ENCODE measurements around the gene PLPP3. TPM values are rescaled to one million over a fixed set of nuclear protein-coding genes. Genes with fewer than 3 reads are reported as not detected.

The PLPP3 gene
- total RNA-seq, 4 donors from 2014 or later, result 29.0 to 80.0 (median 39.4) TPM

GRCh38 chr1:56550138-56550858 lies 29.1 kb downstream of the PLPP3 start:
- 82% methylated on average over 5 of the region's 5 CpGs for WGBS
- Histone ChIP-seq H3K36me3 (no peaks in the 10 kb centered on the region), H3K27ac (no peak overlapping the region), H3K4me3 (no peak overlapping the region), H3K9me3 (no peaks in the 10 kb centered on the region), H3K4me1 (peaks cover 68% of the 10 kb centered on the region), H3K27me3 (no peaks in the 10 kb centered on the region)
- no peak for DNase-seq (ENCODE audit: low spot score in 2 of 2)
- TF ChIP-seq CTCF (IDR thresholded peaks at IDR 0.05) (no peak), EP300 (IDR thresholded peaks at IDR 0.05) (no peak), POLR2AphosphoS5 (IDR thresholded peaks at IDR 0.05) (no peak), POLR2A (IDR thresholded peaks at IDR 0.05) (no peak)

DNA sequence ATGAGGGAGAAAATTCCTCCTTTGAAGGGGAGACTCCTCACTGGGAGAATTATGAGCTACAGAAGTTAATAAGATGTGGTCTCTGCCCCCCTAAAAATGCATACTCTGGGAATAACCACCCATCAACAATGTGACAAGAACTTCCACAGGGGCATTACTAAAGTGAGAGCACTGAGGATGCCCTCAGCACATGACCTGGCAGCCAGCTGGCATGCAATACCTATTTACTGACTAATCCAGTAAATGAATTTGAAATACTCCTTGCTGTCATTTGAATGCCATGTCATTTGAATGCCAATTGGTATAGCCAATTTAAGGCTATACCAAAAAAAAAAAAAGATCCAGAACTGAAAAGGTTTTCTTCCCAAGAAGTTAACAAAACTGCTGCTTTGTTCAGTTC lies 30.8 kb downstream of the PLPP3 start:
- H3K27ac ChIP-seq, result no peak overlapping the region
- H3K27me3 ChIP-seq, result no peaks in the 10 kb centered on the region
- no peak for DNase-seq (ENCODE audit: low spot score in 2 of 2)
- no peaks in the 10 kb centered on the region for H3K36me3 ChIP-seq
- no peak overlapping the region for H3K4me3 ChIP-seq
- no peak for TF ChIP-seq EP300 (IDR thresholded peaks at IDR 0.05)
- TF ChIP-seq POLR2AphosphoS5 (IDR thresholded peaks at IDR 0.05), result no peak
- TF ChIP-seq POLR2A (IDR thresholded peaks at IDR 0.05), result no peak
- TF ChIP-seq CTCF (IDR thresholded peaks at IDR 0.05), result no peak
- H3K9me3 ChIP-seq, result no peaks in the 10 kb centered on the region
- peaks cover 69% of the 10 kb centered on the region for H3K4me1 ChIP-seq

GRCh38 chr1:56547977-56548376 lies 31.4 kb downstream of the PLPP3 start:
- no peaks in the 10 kb centered on the region for H3K9me3 ChIP-seq
- DNase-seq (ENCODE audit: low spot score in 2 of 2), result peak; percentile 78 to 85
- TF ChIP-seq POLR2A (IDR thresholded peaks at IDR 0.05) (no peak), POLR2AphosphoS5 (IDR thresholded peaks at IDR 0.05) (no peak), CTCF (IDR thresholded peaks at IDR 0.05) (no peak), EP300 (IDR thresholded peaks at IDR 0.05) (no peak)
- WGBS, result 12% methylated on average over 2 of the region's 2 CpGs
- peaks cover 67% of the 10 kb centered on the region for H3K4me1 ChIP-seq
- H3K36me3 ChIP-seq, result no peaks in the 10 kb centered on the region
- no peaks in the 10 kb centered on the region for H3K27me3 ChIP-seq
- no peak overlapping the region for H3K4me3 ChIP-seq
- H3K27ac ChIP-seq, result peak overlapping the region; percentile 31

DNA sequence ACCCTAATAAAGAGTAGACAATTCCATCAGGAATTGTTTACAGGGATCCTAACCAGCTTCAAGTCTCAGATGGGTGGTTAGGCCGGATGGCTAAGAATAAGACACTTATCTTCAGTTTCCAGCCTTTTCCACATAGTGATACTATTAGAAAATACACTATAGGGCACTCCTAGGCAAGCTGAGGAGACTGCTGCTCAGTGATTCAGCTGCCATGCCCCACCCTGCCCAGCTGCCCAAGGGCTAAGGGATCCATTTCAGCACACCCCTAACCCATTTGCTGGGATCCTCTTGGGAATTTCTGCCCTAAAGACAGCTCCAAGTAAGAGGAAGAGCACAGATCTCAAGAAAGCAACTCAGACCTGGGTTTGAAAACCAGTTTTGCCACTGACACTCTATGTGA lies 31.9 kb downstream of the PLPP3 start:
- TF ChIP-seq POLR2AphosphoS5 (IDR thresholded peaks at IDR 0.05), result no peak
- TF ChIP-seq EP300 (IDR thresholded peaks at IDR 0.05), result no peak
- H3K27me3 ChIP-seq, result no peaks in the 10 kb centered on the region
- no peaks in the 10 kb centered on the region for H3K36me3 ChIP-seq
- no peaks in the 10 kb centered on the region for H3K9me3 ChIP-seq
- no peak overlapping the region for H3K4me3 ChIP-seq
- no peak for DNase-seq (ENCODE audit: low spot score in 2 of 2)
- H3K27ac ChIP-seq, result peak overlapping the region; percentile 31
- WGBS, result 59% methylated on average over 1 of the region's 1 CpG
- H3K4me1 ChIP-seq, result peaks cover 62% of the 10 kb centered on the region

DNA sequence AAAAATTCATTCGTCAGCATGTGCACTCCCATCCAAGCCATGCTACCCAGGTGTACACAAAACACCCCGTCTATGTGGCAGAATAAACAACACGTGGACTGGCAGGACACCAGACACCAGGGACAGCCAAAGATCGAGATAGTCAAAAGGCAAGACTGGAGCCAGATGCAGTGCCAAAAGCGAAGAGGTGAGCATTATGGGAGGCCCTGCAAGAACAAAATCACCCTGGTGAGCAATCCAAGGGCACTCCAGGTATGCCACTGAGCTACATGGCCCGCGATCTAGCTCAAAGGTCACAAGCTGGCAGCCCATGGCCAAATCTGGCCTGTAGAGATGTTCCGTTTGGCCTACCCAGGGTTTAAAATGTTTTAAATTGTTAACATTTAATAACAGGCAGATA lies 33.7 kb downstream of the PLPP3 start:
- no peak overlapping the region for H3K4me3 ChIP-seq
- no peak for DNase-seq (ENCODE audit: low spot score in 2 of 2)
- no peak overlapping the region for H3K27ac ChIP-seq
- WGBS, result 75% methylated on average over 8 of the region's 8 CpGs
- H3K36me3 ChIP-seq, result no peaks in the 10 kb centered on the region
- TF ChIP-seq POLR2AphosphoS5 (IDR thresholded peaks at IDR 0.05) (no peak), CTCF (IDR thresholded peaks at IDR 0.05) (no peak), EP300 (IDR thresholded peaks at IDR 0.05) (no peak), POLR2A (IDR thresholded peaks at IDR 0.05) (no peak)
- H3K27me3 ChIP-seq, result no peaks in the 10 kb centered on the region
- H3K9me3 ChIP-seq, result no peaks in the 10 kb centered on the region
- H3K4me1 ChIP-seq, result peaks cover 45% of the 10 kb centered on the region

Measured in suprapubic skin (tissue), 4 donors.